Measurements from ENCODE around the gene CABLES2. TPM values are rescaled to one million over a fixed set of nuclear protein-coding genes. Genes with fewer than 3 reads are reported as not detected.

The CABLES2 gene
- total and polyA plus RNA-seq, 2 donors (not counting 3 experiments of a cell fraction or from before 2014, with no cell fraction given), result 7.8 to 9.9 TPM

DNA sequence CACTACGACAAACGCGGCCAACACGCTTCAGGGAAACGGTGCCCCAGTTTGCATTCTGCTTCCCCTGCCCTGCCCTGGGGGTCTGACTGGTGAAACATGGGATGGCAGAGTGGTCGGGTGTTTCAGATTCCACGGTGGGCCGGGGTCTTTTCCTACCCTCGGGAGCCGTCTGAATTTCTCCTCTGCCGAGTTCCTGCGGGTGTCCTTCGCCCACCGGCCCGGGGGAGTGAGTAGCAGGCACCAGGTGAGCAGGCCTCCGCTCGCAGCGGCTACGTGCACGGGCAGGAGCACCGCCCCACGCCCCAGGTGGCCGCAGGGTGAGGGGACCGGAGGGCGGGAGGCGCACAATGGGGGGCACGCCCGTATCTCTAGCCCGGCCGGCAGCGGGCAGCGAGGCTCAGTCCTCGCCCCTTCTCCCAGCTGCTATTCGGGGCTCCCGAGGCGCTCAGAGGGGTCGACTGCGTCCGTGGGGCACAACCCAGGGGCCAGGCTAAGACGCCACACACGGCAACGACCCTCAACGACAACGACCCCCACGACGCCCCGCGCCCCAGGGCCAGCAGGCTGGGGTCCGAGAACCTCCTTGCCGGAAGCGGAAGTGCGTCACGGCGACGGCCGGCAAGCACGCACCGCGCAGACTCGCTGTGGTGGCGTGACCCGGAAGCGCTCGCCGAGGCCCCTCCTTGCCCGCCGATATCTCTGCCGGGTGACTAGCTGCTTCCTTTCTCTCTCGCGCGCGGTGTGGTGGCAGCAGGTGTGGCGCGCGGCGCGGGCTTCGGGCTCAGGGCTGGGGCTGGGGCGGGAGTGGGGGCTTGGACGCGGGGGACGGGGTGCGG, 20.5 kb downstream of the CABLES2 start, which contains the start of gene RPS21:
Gene RPS21, plus strand, starts transcription at position 721 of the 836 bp plus-strand sequence. CDS start 236 bp downstream, outside the sequence.
- peak within 1 kb of the TSS; percentile 72 to 82 (median 81) for H3K4me3 ChIP-seq (replicated peaks in 1 of 3; ENCODE audit: insufficient read depth in 1 of 3, low read depth in 1 of 3, low read length in 3 of 3)
- FAIRE-seq, result peak; percentile 98
- POLR2A ChIA-PET, result interaction anchor here (0.6 to 1.3 kb wide), 13 partner anchors 15 to 355 kb away, joined by 3 to 8 read pairs (median 5); no protein-coding TSS in a partner anchor

GRCh38 chr20:62382306-62383198, 24.5 kb downstream of the CABLES2 start:
- Histone ChIP-seq H3K9ac (replicated peaks; ENCODE audit: extremely low read depth, insufficient read depth, low read length) (no peak overlapping the region), H3K79me2 (ENCODE audit: control insufficient read depth, insufficient read depth, low read length) (peaks cover 24% of the 10 kb centered on the region), H3K9me1 (replicated peaks; ENCODE audit: control insufficient read depth, extremely low read depth, insufficient read depth, low read length) (no peaks in the 10 kb centered on the region), H3K27me3 (ENCODE audit: control insufficient read depth in 2 of 2, insufficient read depth in 2 of 2, low read length in 2 of 2) (no peaks in the 10 kb centered on the region), H3K4me2 (ENCODE audit: insufficient read depth, low read length) (no peak overlapping the region), H3K4me3 (replicated peaks in 1 of 3; ENCODE audit: insufficient read depth in 1 of 3, low read depth in 1 of 3, low read length in 3 of 3) (no peak overlapping the region), H2AFZ (ENCODE audit: low read depth, low read length) (no peak overlapping the region), H3K9me3 (replicated peaks; ENCODE audit: control insufficient read depth, insufficient read depth, low read length) (no peaks in the 10 kb centered on the region), H3K36me3 (ENCODE audit: control insufficient read depth in 2 of 2, extremely low read depth in 1 of 2, insufficient read depth in 2 of 2, low read length in 2 of 2) (no peaks in the 10 kb centered on the region), H3K27ac (ENCODE audit: insufficient read depth, low read depth, low read length) (no peak overlapping the region), H4K20me1 (replicated peaks; ENCODE audit: control insufficient read depth, extremely low read depth, insufficient read depth, low read length) (no peaks in the 10 kb centered on the region), H3K4me1 (ENCODE audit: control insufficient read depth, extremely low read depth, insufficient read depth, low read length) (peaks cover 16% of the 10 kb centered on the region)
- FAIRE-seq (peak; percentile 95), DNase-seq (ENCODE audit: low read depth, low spot score) (peak; percentile 84)
- dilution Hi-C loops (cut with MboI; ENCODE audit: extremely low pct_ligation_motif_present, low sequenced_read_pairs) (no loop called here), intact Hi-C loops (cut with micrococcal nuclease) (loop anchor here (1.0 to 10.0 kb wide), 5 partner anchors 23 to 422 kb away; partner anchors contain the start of genes ADRM1, MTG2 and OGFR)
- ChIA-PET CTCF (interaction anchor here (0.6 to 9.9 kb wide), 32 partner anchors 8 to 372 kb away, joined by 3 to 179 read pairs (median 5); partner anchors contain the start of genes ADRM1 and LAMA5), POLR2A (no interaction called here)
- BruUV-seq (replicated peaks), result no TSS peak
- TF ChIP-seq JUN (IDR thresholded peaks at IDR 0.05; ENCODE audit: borderline replicate concordance, insufficient read depth, insufficient read length, low read depth) (no peak), FOS (IDR thresholded peaks at IDR 0.05; ENCODE audit: borderline replicate concordance, insufficient read depth, low read length) (no peak), GATA2 (IDR thresholded peaks at IDR 0.05; ENCODE audit: insufficient read depth, insufficient read length, low read depth, low read length) (no peak), POLR2AphosphoS5 (IDR thresholded peaks at IDR 0.05; ENCODE audit: insufficient read depth, low read depth, low read length) (peak; percentile 50), MYC (IDR thresholded peaks at IDR 0.05; ENCODE audit: low read depth, low read length) (no peak), EZH2 (IDR thresholded peaks at IDR 0.05; ENCODE audit: borderline replicate concordance, low read depth, low read length, severe bottlenecking) (no peak), POLR2A (IDR thresholded peaks at IDR 0.05; ENCODE audit: low read depth, low read length) (peak; percentile 23)
- TF ChIP-seq, protein P1, sequence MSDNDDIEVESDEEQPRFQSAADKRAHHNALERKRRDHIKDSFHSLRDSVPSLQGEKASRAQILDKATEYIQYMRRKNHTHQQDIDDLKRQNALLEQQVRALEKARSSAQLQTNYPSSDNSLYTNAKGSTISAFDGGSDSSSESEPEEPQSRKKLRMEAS (IDR thresholded peaks at IDR 0.05; ENCODE audit: insufficient read depth, insufficient read length), result no peak
- TF ChIP-seq, protein P2, sequence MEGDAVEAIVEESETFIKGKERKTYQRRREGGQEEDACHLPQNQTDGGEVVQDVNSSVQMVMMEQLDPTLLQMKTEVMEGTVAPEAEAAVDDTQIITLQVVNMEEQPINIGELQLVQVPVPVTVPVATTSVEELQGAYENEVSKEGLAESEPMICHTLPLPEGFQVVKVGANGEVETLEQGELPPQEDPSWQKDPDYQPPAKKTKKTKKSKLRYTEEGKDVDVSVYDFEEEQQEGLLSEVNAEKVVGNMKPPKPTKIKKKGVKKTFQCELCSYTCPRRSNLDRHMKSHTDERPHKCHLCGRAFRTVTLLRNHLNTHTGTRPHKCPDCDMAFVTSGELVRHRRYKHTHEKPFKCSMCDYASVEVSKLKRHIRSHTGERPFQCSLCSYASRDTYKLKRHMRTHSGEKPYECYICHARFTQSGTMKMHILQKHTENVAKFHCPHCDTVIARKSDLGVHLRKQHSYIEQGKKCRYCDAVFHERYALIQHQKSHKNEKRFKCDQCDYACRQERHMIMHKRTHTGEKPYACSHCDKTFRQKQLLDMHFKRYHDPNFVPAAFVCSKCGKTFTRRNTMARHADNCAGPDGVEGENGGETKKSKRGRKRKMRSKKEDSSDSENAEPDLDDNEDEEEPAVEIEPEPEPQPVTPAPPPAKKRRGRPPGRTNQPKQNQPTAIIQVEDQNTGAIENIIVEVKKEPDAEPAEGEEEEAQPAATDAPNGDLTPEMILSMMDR (IDR thresholded peaks at IDR 0.05; ENCODE audit: extremely low read depth in 1 of 2, insufficient read depth in 1 of 2, low read depth in 1 of 2, low read length in 2 of 2), result peak; percentile 93 to 98

More for the DNA sequence above, 20.5 kb downstream of the CABLES2 start, which contains the start of gene RPS21:
- peak; percentile 92 for DNase-seq (ENCODE audit: low read depth, low spot score)
- Histone ChIP-seq H4K20me1 (replicated peaks; ENCODE audit: control insufficient read depth, extremely low read depth, insufficient read depth, low read length) (no peaks in the 10 kb centered on the region), H3K36me3 (ENCODE audit: control insufficient read depth in 2 of 2, extremely low read depth in 1 of 2, insufficient read depth in 2 of 2, low read length in 2 of 2) (peaks cover 12 to 20% of the 10 kb centered on the region in 2 experiments), H3K27ac (ENCODE audit: insufficient read depth, low read depth, low read length) (peak within 1 kb of the TSS; percentile 91), H3K27me3 (ENCODE audit: control insufficient read depth in 2 of 2, insufficient read depth in 2 of 2, low read length in 2 of 2) (no peaks in the 10 kb centered on the region), H3K4me2 (ENCODE audit: insufficient read depth, low read length) (peak within 1 kb of the TSS; percentile 87), H3K4me1 (ENCODE audit: control insufficient read depth, extremely low read depth, insufficient read depth, low read length) (peaks cover 17% of the 10 kb centered on the region), H2AFZ (ENCODE audit: low read depth, low read length) (peak within 1 kb of the TSS; percentile 48), H3K9me3 (replicated peaks; ENCODE audit: control insufficient read depth, insufficient read depth, low read length) (no peaks in the 10 kb centered on the region), H3K9ac (replicated peaks; ENCODE audit: extremely low read depth, insufficient read depth, low read length) (peak within 1 kb of the TSS; percentile 98), H3K79me2 (ENCODE audit: control insufficient read depth, insufficient read depth, low read length) (peaks cover 43% of the 10 kb centered on the region), H3K9me1 (replicated peaks; ENCODE audit: control insufficient read depth, extremely low read depth, insufficient read depth, low read length) (no peaks in the 10 kb centered on the region)
- intact Hi-C loops (cut with micrococcal nuclease), result loop anchor here (1.0 to 10.0 kb wide), 4 partner anchors 84 to 418 kb away; partner anchors contain the start of genes ADRM1, MTG2, OGFR and OSBPL2
- dilution Hi-C loops (cut with MboI; ENCODE audit: extremely low pct_ligation_motif_present, low sequenced_read_pairs), result no loop called here
- TSS peak; percentile 76 for BruUV-seq (replicated peaks)
- TF ChIP-seq MYC (IDR thresholded peaks at IDR 0.05; ENCODE audit: low read depth, low read length) (peak; percentile 45), GATA2 (IDR thresholded peaks at IDR 0.05; ENCODE audit: insufficient read depth, insufficient read length, low read depth, low read length) (no peak), POLR2A (IDR thresholded peaks at IDR 0.05; ENCODE audit: low read depth, low read length) (peak; percentile 90), POLR2AphosphoS5 (IDR thresholded peaks at IDR 0.05; ENCODE audit: insufficient read depth, low read depth, low read length) (peak; percentile 94)
- CTCF ChIA-PET, result interaction anchor here (0.6 to 2.8 kb wide), 6 partner anchors 12 to 218 kb away, joined by 3 to 11 read pairs (median 5); no protein-coding TSS in a partner anchor
